Measurements from ENCODE around the gene NDEL1. TPM values are rescaled to one million over a fixed set of nuclear protein-coding genes. Genes with fewer than 3 reads are reported as not detected.

NDEL1 gene
- total RNA-seq, 1 donor from 2014 or later = 51.7 TPM

- Mint-ChIP-seq H3K4me1 (ENCODE audit: low read depth, unreplicated experiment) (no peaks in the 10 kb centered on the region), H3K36me3 (ENCODE audit: unreplicated experiment) (no peaks in the 10 kb centered on the region), H3K4me3 (ENCODE audit: unreplicated experiment) (no peak overlapping the region), H3K27me3 (ENCODE audit: unreplicated experiment) (no peaks in the 10 kb centered on the region), H3K27ac (ENCODE audit: unreplicated experiment) (no peak overlapping the region), H3K9me3 (ENCODE audit: unreplicated experiment) (no peaks in the 10 kb centered on the region)
- TF ChIP-seq CTCF (IDR thresholded peaks at IDR 0.05; ENCODE audit: partially characterized antibody, unreplicated experiment) = no peak
- no peak for DNase-seq
Measured at GRCh38 chr17:8408371-8408770, 27.3 kb upstream of the NDEL1 start.

DNA sequence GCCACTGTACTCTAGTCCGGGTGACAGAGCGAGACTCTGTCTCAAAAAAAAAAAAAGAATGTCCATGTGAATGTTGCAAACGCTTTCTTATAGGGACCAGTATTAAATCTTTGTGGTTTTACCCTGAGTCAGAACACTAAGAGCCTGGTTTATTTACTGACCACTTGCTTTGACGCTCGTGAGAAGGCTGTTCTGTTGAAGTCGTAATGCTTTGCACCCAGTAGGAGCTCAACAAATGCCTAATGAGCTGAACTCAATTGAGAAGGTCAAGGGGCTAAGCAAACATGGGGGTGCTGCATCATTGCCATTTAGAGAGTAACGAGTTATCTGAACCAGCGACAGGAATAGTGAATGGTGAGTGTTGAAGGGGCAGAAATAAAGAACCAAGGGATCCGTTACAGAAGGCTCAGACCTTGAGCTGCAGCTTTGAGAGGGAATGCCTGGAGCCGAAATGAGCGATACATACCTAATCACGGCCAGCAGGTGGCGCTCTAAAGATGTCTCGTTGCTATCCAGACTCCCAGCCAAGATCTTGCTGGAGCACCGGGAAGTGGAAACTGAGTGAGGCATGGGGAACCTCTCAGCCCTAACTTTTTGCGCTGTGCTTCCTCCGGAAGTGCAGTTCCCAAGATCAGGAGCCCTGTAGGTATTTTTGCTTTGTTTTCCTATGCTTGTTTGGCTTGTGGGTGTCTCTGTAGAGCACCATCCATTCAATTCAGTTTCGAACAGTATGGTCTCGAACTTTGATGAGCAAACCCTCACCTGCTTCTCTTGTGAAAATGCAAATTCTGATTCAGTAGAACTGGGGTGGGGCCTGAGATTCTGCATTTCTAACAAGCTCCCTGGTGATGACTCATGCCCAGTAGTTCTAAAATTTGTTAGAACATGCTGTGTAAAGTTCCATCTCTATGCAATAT, 25.5 kb upstream of the NDEL1 start:
- no peak overlapping the region for H3K27ac Mint-ChIP-seq (ENCODE audit: unreplicated experiment)
- peak; percentile 92 for DNase-seq
- H3K9me3 Mint-ChIP-seq (ENCODE audit: unreplicated experiment) = no peaks in the 10 kb centered on the region
- H3K4me1 Mint-ChIP-seq (ENCODE audit: low read depth, unreplicated experiment) = no peaks in the 10 kb centered on the region
- H3K36me3 Mint-ChIP-seq (ENCODE audit: unreplicated experiment) = no peaks in the 10 kb centered on the region
- peak; percentile 94 for TF ChIP-seq CTCF (IDR thresholded peaks at IDR 0.05; ENCODE audit: partially characterized antibody, unreplicated experiment)
- H3K4me3 Mint-ChIP-seq (ENCODE audit: unreplicated experiment) = no peak overlapping the region
- H3K27me3 Mint-ChIP-seq (ENCODE audit: unreplicated experiment) = no peaks in the 10 kb centered on the region

DNA sequence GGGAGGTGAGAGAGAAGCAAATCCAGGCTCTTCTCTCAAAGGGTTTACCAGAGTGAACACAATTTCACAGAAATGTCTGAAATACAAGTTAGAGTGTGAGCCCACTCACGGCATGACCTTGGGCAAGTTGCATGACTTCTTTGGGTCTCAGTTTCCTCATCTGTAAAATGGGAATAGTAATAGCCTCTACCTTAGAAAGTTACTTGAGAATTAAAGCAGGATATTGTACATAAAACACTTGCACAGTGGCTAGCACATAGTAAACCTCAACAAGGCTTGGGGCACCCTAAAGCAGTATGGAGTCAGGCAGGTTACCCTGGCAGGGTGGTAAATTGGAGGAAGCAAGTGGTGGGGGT, 24.8 kb upstream of the NDEL1 start:
- H3K4me3 Mint-ChIP-seq (ENCODE audit: unreplicated experiment) = no peak overlapping the region

DNA sequence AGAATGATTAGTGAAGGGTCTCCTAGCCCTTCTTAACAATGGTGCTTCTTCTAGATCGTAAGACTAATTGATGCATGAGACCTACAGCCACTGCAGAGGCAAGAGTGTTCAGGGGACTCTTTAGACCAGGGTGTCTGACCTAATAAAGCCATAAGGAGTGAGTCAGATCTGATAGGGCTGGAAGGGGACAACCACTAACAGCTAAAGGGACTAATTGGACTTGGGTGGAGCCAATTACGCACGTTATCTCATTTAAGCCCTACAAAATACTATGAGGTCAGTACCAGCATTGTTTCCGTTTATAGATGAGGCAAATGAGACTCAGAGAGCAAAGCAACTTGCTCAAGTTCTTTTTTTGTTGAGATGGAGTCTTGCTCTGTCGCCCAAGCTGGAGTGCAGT, 23.6 kb upstream of the NDEL1 start:
- no peak overlapping the region for H3K27ac Mint-ChIP-seq (ENCODE audit: unreplicated experiment)

More for the DNA sequence above, 24.8 kb upstream of the NDEL1 start:
- H3K9me3 Mint-ChIP-seq (ENCODE audit: unreplicated experiment) = no peaks in the 10 kb centered on the region
- H3K27ac Mint-ChIP-seq (ENCODE audit: unreplicated experiment) = no peak overlapping the region
- DNase-seq = no peak
- no peaks in the 10 kb centered on the region for H3K27me3 Mint-ChIP-seq (ENCODE audit: unreplicated experiment)
- H3K36me3 Mint-ChIP-seq (ENCODE audit: unreplicated experiment) = no peaks in the 10 kb centered on the region
- no peak for TF ChIP-seq CTCF (IDR thresholded peaks at IDR 0.05; ENCODE audit: partially characterized antibody, unreplicated experiment)
- no peaks in the 10 kb centered on the region for H3K4me1 Mint-ChIP-seq (ENCODE audit: low read depth, unreplicated experiment)

More for the DNA sequence above, 23.6 kb upstream of the NDEL1 start:
- no peak overlapping the region for H3K4me3 Mint-ChIP-seq (ENCODE audit: unreplicated experiment)
- H3K36me3 Mint-ChIP-seq (ENCODE audit: unreplicated experiment) = no peaks in the 10 kb centered on the region
- no peak for TF ChIP-seq CTCF (IDR thresholded peaks at IDR 0.05; ENCODE audit: partially characterized antibody, unreplicated experiment)
- H3K4me1 Mint-ChIP-seq (ENCODE audit: low read depth, unreplicated experiment) = no peaks in the 10 kb centered on the region
- DNase-seq = no peak
- H3K9me3 Mint-ChIP-seq (ENCODE audit: unreplicated experiment) = no peaks in the 10 kb centered on the region
- H3K27me3 Mint-ChIP-seq (ENCODE audit: unreplicated experiment) = no peaks in the 10 kb centered on the region

Measured in glutamatergic neuron (in vitro differentiated cells).